HG02884 (cell line): ENCODE measurements around the gene GRIN2A.

Experiments used
- ATAC-seq: cut with Tn5 transposase; IDR thresholded peaks from one replicate; pipeline ENCODE4 v1.9.1; 2021; ENCODE audit warnings: mild to moderate bottlenecking, moderate library complexity; ENCODE audit not compliant: unreplicated experiment

GRIN2A gene

GRCh38 chr16:9837481-9837880 lies 344.7 kb downstream of the GRIN2A start:
- no peak for ATAC-seq

GRCh38 chr16:9836118-9836736 lies 346.0 kb downstream of the GRIN2A start:
- no peak for ATAC-seq

- no peak for ATAC-seq
These were observed 355.0 kb downstream of the GRIN2A start for GRCh38 chr16:9827062-9827752.

GRCh38 chr16:9826656-9827055 lies 355.6 kb downstream of the GRIN2A start:
- ATAC-seq: no peak

GRCh38 chr16:9824200-9825068 lies 357.8 kb downstream of the GRIN2A start:
- no peak for ATAC-seq

GRCh38 chr16:9823510-9823909 lies 358.7 kb downstream of the GRIN2A start:
- no peak for ATAC-seq

GRCh38 chr16:9821970-9822369 lies 360.3 kb downstream of the GRIN2A start:
- ATAC-seq: no peak

- ATAC-seq: no peak
These were observed 360.9 kb downstream of the GRIN2A start for GRCh38 chr16:9821331-9821730.

GRCh38 chr16:9820476-9821246 lies 361.6 kb downstream of the GRIN2A start:
- no peak for ATAC-seq

GRCh38 chr16:9818702-9819101 lies 363.5 kb downstream of the GRIN2A start:
- ATAC-seq: no peak

GRCh38 chr16:9817586-9817985 lies 364.6 kb downstream of the GRIN2A start:
- ATAC-seq: no peak

GRCh38 chr16:9816644-9817043 lies 365.6 kb downstream of the GRIN2A start:
- ATAC-seq: no peak

GRCh38 chr16:9813665-9814064 lies 368.6 kb downstream of the GRIN2A start:
- no peak for ATAC-seq

GRCh38 chr16:9808210-9808609 lies 374.0 kb downstream of the GRIN2A start:
- ATAC-seq: no peak

GRCh38 chr16:9807302-9807701 lies 374.9 kb downstream of the GRIN2A start:
- ATAC-seq: no peak

- no peak for ATAC-seq
These were observed 377.1 kb downstream of the GRIN2A start for GRCh38 chr16:9805109-9805508.

- no peak for ATAC-seq
These were observed 380.1 kb downstream of the GRIN2A start for GRCh38 chr16:9802160-9802559.

- no peak for ATAC-seq
These were observed 380.6 kb downstream of the GRIN2A start for GRCh38 chr16:9801651-9802050.

GRCh38 chr16:9800186-9800738 lies 382.0 kb downstream of the GRIN2A start:
- ATAC-seq: no peak

- no peak for ATAC-seq
These were observed 383.2 kb downstream of the GRIN2A start for GRCh38 chr16:9798952-9799580.
